RWPE2 (cell line): ENCODE data around the gene SOS1.
"Not testable (repeated sequence)": the region's sequence is repeated elsewhere in the genome, so short reads cannot be mapped to it uniquely, and the experiment has no call there.

Source experiments
- ATAC-seq: fragments of 200-7000 bp; cut with Tn5 transposase; 3 replicates; pipeline ENCODE4 v1.9.1; 2021; ENCODE audit warnings: low read depth
- DNase-seq: peaks from one replicate; pipeline ENCODE4 v3.0.0-alpha.2; 2020; ENCODE audit warnings: low spot score
- H3K27ac ChIP-seq: fragments of 450-650 bp; 2 replicates; pipeline ENCODE4 v1.5.1; 2017; ENCODE audit warnings: mild to moderate bottlenecking; ENCODE audit not compliant: poor library complexity, severe bottlenecking
- H3K27me3 ChIP-seq: fragments of 250-450 bp; sonication (Bioruptor Pico); 2 replicates; pipeline ENCODE4 v1.5.1; 2021; ENCODE audit warnings: mild to moderate bottlenecking, moderate library complexity; ENCODE audit not compliant: insufficient read depth, poor library complexity, severe bottlenecking
- H3K36me3 ChIP-seq: fragments of 250-450 bp; sonication (Bioruptor Pico); 2 replicates; pipeline ENCODE4 v1.5.1; 2020; ENCODE audit warnings: low read depth, mild to moderate bottlenecking, moderate library complexity
- H3K4me1 ChIP-seq: fragments of 250-450 bp; sonication (Bioruptor Pico); 2 replicates; pipeline ENCODE4 v1.5.1; 2021; ENCODE audit warnings: mild to moderate bottlenecking, moderate library complexity; ENCODE audit not compliant: insufficient read depth, poor library complexity, severe bottlenecking
- H3K4me3 ChIP-seq: fragments of 250-450 bp; sonication (Bioruptor Pico); 2 replicates; pipeline ENCODE4 v1.5.1; 2021; ENCODE audit warnings: mild to moderate bottlenecking, moderate library complexity; ENCODE audit not compliant: severe bottlenecking
- H3K9me3 ChIP-seq: fragments of 250-450 bp; sonication (Bioruptor Pico); 2 replicates; pipeline ENCODE4 v1.5.1; 2021; ENCODE audit warnings: mild to moderate bottlenecking, moderate library complexity; ENCODE audit not compliant: severe bottlenecking
- CTCF ChIP-seq: fragments of 450-650 bp; IDR thresholded peaks from one replicate; pipeline ENCODE4 v1.5.1; 2017; ENCODE audit warnings: mild to moderate bottlenecking, moderate library complexity; ENCODE audit not compliant: poor library complexity, severe bottlenecking

The SOS1 gene

GRCh38 chr2:39156846-39157245, 36.0 kb upstream of the SOS1 start:
- Histone ChIP-seq H3K27me3 (no peaks in the 10 kb centered on the region), H3K36me3 (no peaks in the 10 kb centered on the region), H3K9me3 (no peaks in the 10 kb centered on the region), H3K27ac (no peak overlapping the region), H3K4me3 (no peak overlapping the region), H3K4me1 (no peaks in the 10 kb centered on the region)
- DNase-seq (no peak), ATAC-seq (no peak)
- no peak for TF ChIP-seq CTCF

GRCh38 chr2:39156107-39156506, 35.3 kb upstream of the SOS1 start:
- H3K4me1 ChIP-seq: no peaks in the 10 kb centered on the region
- H3K36me3 ChIP-seq: no peaks in the 10 kb centered on the region
- TF ChIP-seq CTCF: no peak
- ATAC-seq: no peak
- no peak for DNase-seq
- H3K4me3 ChIP-seq: no peak overlapping the region
- no peaks in the 10 kb centered on the region for H3K27me3 ChIP-seq
- no peak overlapping the region for H3K27ac ChIP-seq
- no peaks in the 10 kb centered on the region for H3K9me3 ChIP-seq

- not testable (repeated sequence) for ATAC-seq, H3K4me1 ChIP-seq, H3K36me3 ChIP-seq, H3K27me3 ChIP-seq, H3K27ac ChIP-seq, DNase-seq, H3K9me3 ChIP-seq, H3K4me3 ChIP-seq
Observed at GRCh38 chr2:39155573-39155972, 34.7 kb upstream of the SOS1 start.

GRCh38 chr2:39154944-39155343, 34.1 kb upstream of the SOS1 start:
- ATAC-seq (no peak), DNase-seq (no peak)

GRCh38 chr2:39153312-39153711, 32.5 kb upstream of the SOS1 start:
- ATAC-seq (peak; percentile 45; the same call in 1 of the 3 replicates), DNase-seq (no peak)
- Histone ChIP-seq H3K4me3 (no peak overlapping the region), H3K4me1 (no peaks in the 10 kb centered on the region), H3K9me3 (no peaks in the 10 kb centered on the region), H3K27ac (no peak overlapping the region), H3K36me3 (no peaks in the 10 kb centered on the region), H3K27me3 (no peaks in the 10 kb centered on the region)
- no peak for TF ChIP-seq CTCF

More at GRCh38 chr2:39154944-39155343, 34.1 kb upstream of the SOS1 start:
- H3K27ac ChIP-seq: no peak overlapping the region
- no peaks in the 10 kb centered on the region for H3K27me3 ChIP-seq
- H3K9me3 ChIP-seq: no peaks in the 10 kb centered on the region
- H3K36me3 ChIP-seq: no peaks in the 10 kb centered on the region
- no peaks in the 10 kb centered on the region for H3K4me1 ChIP-seq
- H3K4me3 ChIP-seq: no peak overlapping the region
- no peak for TF ChIP-seq CTCF
